ENCODE results near the gene ZNF79.

The ZNF79 gene

GRCh38 chr9:127423934-127424675 lies at the start of gene ZNF79:
ZNF79 (plus strand) TSS chr9:127424382; CDS start chr9:127424788, 406 bp downstream.
- TF ChIP-seq CTCF (IDR thresholded peaks at IDR 0.05; ENCODE audit: insufficient read depth, low read depth, low read length, missing control alignments) = no peak
- peak; percentile 95 for DNase-seq (ENCODE audit: low read depth)
- H3K4me3 ChIP-seq (ENCODE audit: low read length) = peak within 1 kb of the TSS; percentile 95

GRCh38 chr9:127380479-127380878 lies 43.7 kb upstream of the ZNF79 start:
- no peak for TF ChIP-seq CTCF (IDR thresholded peaks at IDR 0.05; ENCODE audit: insufficient read depth, low read depth, low read length, missing control alignments)
- no peak overlapping the region for H3K4me3 ChIP-seq (ENCODE audit: low read length)
- no peak for DNase-seq (ENCODE audit: low read depth)

GRCh38 chr9:127382541-127382940 lies 41.6 kb upstream of the ZNF79 start:
- DNase-seq (ENCODE audit: low read depth) = no peak
- TF ChIP-seq CTCF (IDR thresholded peaks at IDR 0.05; ENCODE audit: insufficient read depth, low read depth, low read length, missing control alignments) = no peak
- H3K4me3 ChIP-seq (ENCODE audit: low read length) = no peak overlapping the region

GRCh38 chr9:127384016-127384730 lies 40.0 kb upstream of the ZNF79 start:
- DNase-seq (ENCODE audit: low read depth) = no peak

GRCh38 chr9:127384901-127385300 lies 39.3 kb upstream of the ZNF79 start:
- no peak for TF ChIP-seq CTCF (IDR thresholded peaks at IDR 0.05; ENCODE audit: insufficient read depth, low read depth, low read length, missing control alignments)
- H3K4me3 ChIP-seq (ENCODE audit: low read length) = no peak overlapping the region
- no peak for DNase-seq (ENCODE audit: low read depth)

More at GRCh38 chr9:127384016-127384730, 40.0 kb upstream of the ZNF79 start:
- TF ChIP-seq CTCF (IDR thresholded peaks at IDR 0.05; ENCODE audit: insufficient read depth, low read depth, low read length, missing control alignments) = no peak
- no peak overlapping the region for H3K4me3 ChIP-seq (ENCODE audit: low read length)

GRCh38 chr9:127386249-127386648 lies 37.9 kb upstream of the ZNF79 start:
- no peak for DNase-seq (ENCODE audit: low read depth)
- no peak for TF ChIP-seq CTCF (IDR thresholded peaks at IDR 0.05; ENCODE audit: insufficient read depth, low read depth, low read length, missing control alignments)
- H3K4me3 ChIP-seq (ENCODE audit: low read length) = no peak overlapping the region
